GM12878 (cell line): ENCODE data around the gene C19orf38. TPM values are rescaled to one million over a fixed set of nuclear protein-coding genes. Genes with fewer than 3 reads are reported as not detected.

ENCODE experiments used
- CUX1 ChIP-seq: IDR thresholded peaks from 2 replicates; pipeline ENCODE4 v1.6.1; 2012; ENCODE audit warnings: improper control_type of control experiment, low read depth, low read length; ENCODE audit not compliant: insufficient replicate concordance
- E2F8 ChIP-seq: fragments of 450-650 bp; IDR thresholded peaks from 2 replicates; pipeline ENCODE4 v1.6.1; 2018; ENCODE audit warnings: mild to moderate bottlenecking, low read depth, moderate library complexity; ENCODE audit not compliant: partially characterized antibody
- HDAC6 ChIP-seq: fragments of 200-600 bp; sonication (generic); IDR thresholded peaks from one replicate; pipeline ENCODE4 v1.8.0; 2017; ENCODE audit warnings: antibody characterized with exemption; ENCODE audit not compliant: unreplicated experiment
- MXI1 ChIP-seq: fragments of 150-350 bp; IDR thresholded peaks from 2 replicates; pipeline ENCODE4 v1.6.1; 2011; ENCODE audit warnings: low read depth, mild to moderate bottlenecking, inconsistent platforms, low read length, improper control_type of control experiment
- NBN ChIP-seq: fragments of 450-650 bp; IDR thresholded peaks from 2 replicates; pipeline ENCODE4 v1.6.1; 2016
- polyA plus RNA-seq, 11 experiments: library from polyadenylated mRNA; depleted of rRNA in 4 of 11; unstranded in 6 of 11; stranded (reverse) in 5 of 11; fragments of >200 nt; fragmentation: Nextera tagmentation in 4 of 11; fragmentation: Illumina TruSeq in 1 of 11; extraction: Ambion mirVana in 4 of 11; extraction: Trizol in 1 of 11; gene quantifications; 1 replicate in 1 of 11; 2 replicates in 10 of 11; pipeline versions ENCODE4 v1.2.1 to v1.2.3, GENCODE V29; 2011 to 2016; ENCODE audit warnings: inconsistent platforms in 2 of 11, missing spikeins in 2 of 11, low read depth in 1 of 11
- total RNA-seq, 4 experiments: library from RNA; depleted of rRNA in 3 of 4; stranded (reverse); fragments of >200 nt in 3 of 4; fragmentation: Illumina TruSeq in 1 of 4; extraction: Trizol in 1 of 4; gene quantifications; 2 replicates each; pipeline versions ENCODE4 v1.2.1 to v1.2.3, GENCODE V29; 2013 to 2021
- TF ChIP-seq, protein P1 (sequence below): IDR thresholded peaks from 2 replicates; pipeline ENCODE4 v1.6.1; 2012; ENCODE audit warnings: low read depth, low read length, improper control_type of control experiment

C19orf38 gene
- total and polyA plus RNA-seq, 10 of the 15 experiments (the other 5 are each of a cell fraction or from before 2014, with no cell fraction given) = 2.6 to 7.5 (median 5.0) TPM

DNA sequence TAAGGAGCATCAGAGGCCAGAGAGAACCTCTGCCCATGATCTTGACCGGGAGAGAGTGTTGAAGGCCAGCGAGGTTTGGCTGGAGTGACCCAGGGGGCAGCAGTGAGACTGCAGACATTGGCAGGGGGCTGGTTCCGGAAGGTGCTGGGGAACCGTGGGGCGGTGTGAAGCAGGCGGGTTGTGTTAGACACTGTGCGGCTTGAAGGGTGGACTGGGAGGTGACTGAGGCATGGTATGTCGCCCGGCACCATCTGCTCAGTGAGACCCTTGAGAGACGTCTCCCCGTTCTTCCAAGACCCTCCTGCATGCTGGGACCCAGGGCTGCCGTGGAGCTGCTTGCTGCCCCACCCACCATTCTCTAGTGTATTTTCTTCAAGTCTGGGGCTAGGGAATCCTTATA lies 47.7 kb downstream of the C19orf38 start (continued):
- TF ChIP-seq E2F8 (no peak), NBN (no peak), HDAC6 (no peak), CUX1 (no peak), MXI1 (no peak)
- TF ChIP-seq, protein P1, sequence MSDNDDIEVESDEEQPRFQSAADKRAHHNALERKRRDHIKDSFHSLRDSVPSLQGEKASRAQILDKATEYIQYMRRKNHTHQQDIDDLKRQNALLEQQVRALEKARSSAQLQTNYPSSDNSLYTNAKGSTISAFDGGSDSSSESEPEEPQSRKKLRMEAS = no peak
- TF ChIP-seq, all 136 proteins: peak for 0
